Adrenal gland (tissue), 5 donors: ENCODE data around the gene SPTB.

Experiments used
- POLR2A ChIP-seq, 2 donors: fragments of 450-650 bp; IDR thresholded peaks; one replicate each; pipeline ENCODE4 v1.6.1; 2017; ENCODE audit warnings: antibody characterized with exemption in 2 of 2, mild to moderate bottlenecking in 2 of 2, moderate library complexity in 1 of 2
- TF ChIP-seq, protein P1 (sequence below), 6 experiments: fragments of 450-650 bp in 4 of 6; fragments of 200-600 bp in 2 of 6; sonication (generic) in 1 of 6; IDR thresholded peaks; 1 replicate in 5 of 6; 2 replicates in 1 of 6; pipeline versions ENCODE4 v1.5.1 to v1.8.0; 2016 to 2021; ENCODE audit warnings: antibody characterized with exemption in 6 of 6, mild to moderate bottlenecking in 2 of 6, moderate library complexity in 1 of 6
- donor health status: DM: no; HTN: no; CAD: no.

DNA sequence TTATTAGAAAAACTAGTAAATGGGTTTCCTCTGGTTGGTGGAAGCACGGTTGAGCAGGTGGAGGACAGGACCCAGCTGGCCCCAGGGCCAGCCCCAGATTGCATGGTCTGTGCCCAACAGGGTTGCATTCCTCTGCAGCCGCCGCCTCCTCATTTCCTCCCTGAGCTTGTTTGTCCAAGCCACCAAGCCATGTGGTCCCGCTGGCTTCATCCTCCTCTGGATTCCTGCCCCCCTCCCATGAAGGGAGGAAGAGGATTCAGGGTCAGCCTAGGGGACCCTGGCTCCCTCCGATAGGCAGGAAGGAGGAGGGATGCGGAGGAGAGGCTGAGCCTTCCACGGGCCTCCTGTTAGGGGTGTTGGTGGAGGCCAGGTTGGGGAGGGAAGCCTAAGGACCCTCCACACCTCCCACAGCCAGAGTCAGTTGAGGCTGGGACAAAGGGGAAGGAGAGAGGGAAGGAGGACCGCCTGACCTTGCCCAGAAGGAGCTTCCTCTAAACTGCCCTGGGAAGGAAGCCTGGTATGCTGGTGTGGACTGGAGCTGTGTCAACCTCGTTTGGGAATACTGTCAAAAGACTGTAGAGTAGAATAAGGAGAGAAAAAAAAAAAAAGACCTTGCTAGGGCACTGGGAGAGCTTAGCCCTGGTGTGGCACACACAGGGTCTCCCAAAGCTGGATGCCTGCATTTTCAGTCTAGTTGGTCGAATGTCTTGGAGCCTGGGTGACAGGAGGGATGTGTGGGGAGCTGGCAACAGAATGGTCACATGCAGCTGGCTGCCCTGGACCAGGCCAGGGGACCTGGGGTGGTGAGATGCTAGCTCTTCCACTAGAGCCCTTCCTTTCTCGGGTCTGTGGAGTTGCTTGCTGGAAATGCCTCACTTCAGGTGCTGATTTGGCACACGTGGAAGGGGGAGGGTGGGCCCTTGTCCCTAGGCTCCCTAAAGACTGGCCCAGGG is 133.1 kb downstream of the SPTB start:
- TF ChIP-seq, protein P1, sequence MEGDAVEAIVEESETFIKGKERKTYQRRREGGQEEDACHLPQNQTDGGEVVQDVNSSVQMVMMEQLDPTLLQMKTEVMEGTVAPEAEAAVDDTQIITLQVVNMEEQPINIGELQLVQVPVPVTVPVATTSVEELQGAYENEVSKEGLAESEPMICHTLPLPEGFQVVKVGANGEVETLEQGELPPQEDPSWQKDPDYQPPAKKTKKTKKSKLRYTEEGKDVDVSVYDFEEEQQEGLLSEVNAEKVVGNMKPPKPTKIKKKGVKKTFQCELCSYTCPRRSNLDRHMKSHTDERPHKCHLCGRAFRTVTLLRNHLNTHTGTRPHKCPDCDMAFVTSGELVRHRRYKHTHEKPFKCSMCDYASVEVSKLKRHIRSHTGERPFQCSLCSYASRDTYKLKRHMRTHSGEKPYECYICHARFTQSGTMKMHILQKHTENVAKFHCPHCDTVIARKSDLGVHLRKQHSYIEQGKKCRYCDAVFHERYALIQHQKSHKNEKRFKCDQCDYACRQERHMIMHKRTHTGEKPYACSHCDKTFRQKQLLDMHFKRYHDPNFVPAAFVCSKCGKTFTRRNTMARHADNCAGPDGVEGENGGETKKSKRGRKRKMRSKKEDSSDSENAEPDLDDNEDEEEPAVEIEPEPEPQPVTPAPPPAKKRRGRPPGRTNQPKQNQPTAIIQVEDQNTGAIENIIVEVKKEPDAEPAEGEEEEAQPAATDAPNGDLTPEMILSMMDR (IDR thresholded peaks at IDR 0.05), result no peak
- TF ChIP-seq POLR2A (IDR thresholded peaks at IDR 0.05), result no peak
